ENCODE results near the gene SHISA2. TPM values are rescaled to one million over a fixed set of nuclear protein-coding genes. Genes with fewer than 3 reads are reported as not detected.

The SHISA2 gene
- total and polyA plus RNA-seq, 7 experiments from 2014 or later: 0.25 to 3.6 (median 1.4) TPM

Other genes starting within 250 kb of the SHISA2 start
- 10 to 100 TPM; 31.0 to 45.6 (median 44.6) TPM for gene RNF6, start 170.3 kb upstream of the SHISA2 start, total RNA-seq
- 10 to 100 TPM; 29.1 to 57.4 TPM for gene RNF6, start 170.3 kb upstream of the SHISA2 start, polyA plus RNA-seq
- 10 to 100 TPM in 4 of 5 experiments, 1 to 10 TPM in 1; 9.0 to 14.0 (median 11.6) TPM for gene CDK8, start 202.1 kb upstream of the SHISA2 start, total RNA-seq
- gene CDK8, start 202.1 kb upstream of the SHISA2 start, polyA plus RNA-seq: 1 to 10 TPM; 5.5 to 5.9 TPM

Measured in naive thymus-derived CD4-positive, alpha-beta T cell (primary cell).